Islet precursor cell (in vitro differentiated cells): ENCODE data around the gene QPRT.
"Not testable (repeated sequence)": the region's sequence is repeated elsewhere in the genome, so short reads cannot be mapped to it uniquely, and the experiment has no call there.

Experiments
- DNase-seq: peaks from one replicate; pipeline ENCODE4 v3.0.0-alpha.2; 2018

The QPRT gene

GRCh38 chr16:29678691-29679267, at the start of gene QPRT:
Gene QPRT (plus strand): TSS chr16:29679180. CDS start chr16:29679198, 18 bp downstream.
- peak; percentile 98 for DNase-seq

GRCh38 chr16:29629318-29629717, 49.7 kb upstream of the QPRT start:
- not testable (repeated sequence) for DNase-seq

- not testable (repeated sequence) for DNase-seq
Observed at GRCh38 chr16:29631658-29632057, 47.3 kb upstream of the QPRT start.

DNA sequence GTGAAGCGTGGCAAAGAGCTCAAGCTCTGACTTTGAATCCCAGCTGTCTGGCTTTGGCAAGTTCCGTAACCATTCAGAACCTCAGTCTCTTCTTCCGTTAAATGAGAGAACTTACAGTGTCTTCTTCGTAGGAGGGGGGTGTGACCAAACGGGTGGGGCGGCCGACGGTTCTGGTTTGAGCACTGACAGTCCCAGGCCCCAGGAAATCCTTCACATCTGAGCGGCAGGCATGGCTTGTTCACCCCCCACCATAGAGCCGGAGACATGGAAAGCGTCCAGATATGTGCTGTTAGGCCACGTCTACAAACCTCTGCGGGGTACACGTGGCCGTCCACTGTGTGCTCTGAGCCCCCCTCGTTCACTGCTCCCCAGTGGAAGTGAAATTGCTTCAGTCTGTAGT, 43.1 kb upstream of the QPRT start:
- DNase-seq: not testable (repeated sequence)

DNA sequence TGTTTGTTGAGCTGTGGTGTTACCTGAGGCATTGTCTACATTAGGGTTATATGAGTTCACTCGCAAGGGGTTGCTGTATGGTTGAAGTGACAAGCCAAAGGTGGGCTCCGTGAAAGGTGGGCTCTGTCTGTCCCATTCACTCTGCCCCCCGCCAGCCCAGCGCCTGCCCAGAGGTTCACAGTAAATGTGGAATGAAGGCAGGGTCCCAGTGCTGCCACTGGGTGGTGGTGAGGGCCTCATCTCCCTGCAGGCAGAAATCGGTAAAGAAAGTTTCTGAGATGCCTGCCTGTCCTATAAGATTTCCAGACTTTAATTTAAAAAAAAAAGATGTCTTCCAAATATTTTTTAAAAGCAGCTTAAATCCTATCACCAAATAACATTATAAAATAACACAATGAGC, 42.6 kb upstream of the QPRT start:
- DNase-seq: not testable (repeated sequence)

DNA sequence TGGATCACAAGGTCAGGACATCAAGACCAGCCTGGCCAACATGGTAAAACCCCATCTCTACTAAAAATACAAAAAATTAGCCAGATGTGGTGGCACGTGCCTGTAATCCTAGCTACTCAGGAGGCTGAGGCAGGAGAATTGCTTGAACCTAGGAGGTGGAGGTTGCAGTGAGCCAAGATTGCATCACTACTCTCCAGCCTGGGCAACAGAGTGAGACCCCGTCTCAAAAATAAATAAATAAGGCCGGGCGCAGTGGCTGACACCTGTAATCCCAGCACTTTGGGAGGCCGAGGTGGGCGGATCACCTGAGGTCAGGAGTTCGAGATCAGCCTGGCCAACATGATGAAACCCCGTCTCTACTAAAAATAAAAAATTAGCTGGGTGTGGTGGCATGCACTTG, 40.2 kb upstream of the QPRT start:
- not testable (repeated sequence) for DNase-seq

DNA sequence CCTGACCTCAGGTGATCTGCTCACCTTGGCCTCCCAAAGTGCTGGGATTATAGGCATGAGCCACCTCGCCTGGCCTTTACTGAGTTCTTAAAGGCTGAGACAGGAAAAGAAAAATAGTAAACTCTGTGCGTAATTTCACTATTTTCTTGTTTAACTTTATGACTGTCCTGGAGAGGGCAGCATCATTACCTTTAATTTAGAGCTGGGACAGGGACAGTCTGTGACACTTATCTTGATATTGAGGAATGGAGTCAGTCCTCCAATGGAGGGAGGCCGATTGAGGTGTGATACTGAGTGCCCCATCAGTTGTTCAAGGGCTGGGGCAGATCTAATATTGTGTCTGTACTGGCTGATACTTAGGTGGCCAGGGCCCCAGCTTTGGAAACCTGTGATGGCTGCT, 37.4 kb upstream of the QPRT start:
- no peak for DNase-seq

GRCh38 chr16:29643596-29643995, 35.4 kb upstream of the QPRT start:
- no peak for DNase-seq

GRCh38 chr16:29644338-29644857, 34.6 kb upstream of the QPRT start:
- DNase-seq: no peak

DNA sequence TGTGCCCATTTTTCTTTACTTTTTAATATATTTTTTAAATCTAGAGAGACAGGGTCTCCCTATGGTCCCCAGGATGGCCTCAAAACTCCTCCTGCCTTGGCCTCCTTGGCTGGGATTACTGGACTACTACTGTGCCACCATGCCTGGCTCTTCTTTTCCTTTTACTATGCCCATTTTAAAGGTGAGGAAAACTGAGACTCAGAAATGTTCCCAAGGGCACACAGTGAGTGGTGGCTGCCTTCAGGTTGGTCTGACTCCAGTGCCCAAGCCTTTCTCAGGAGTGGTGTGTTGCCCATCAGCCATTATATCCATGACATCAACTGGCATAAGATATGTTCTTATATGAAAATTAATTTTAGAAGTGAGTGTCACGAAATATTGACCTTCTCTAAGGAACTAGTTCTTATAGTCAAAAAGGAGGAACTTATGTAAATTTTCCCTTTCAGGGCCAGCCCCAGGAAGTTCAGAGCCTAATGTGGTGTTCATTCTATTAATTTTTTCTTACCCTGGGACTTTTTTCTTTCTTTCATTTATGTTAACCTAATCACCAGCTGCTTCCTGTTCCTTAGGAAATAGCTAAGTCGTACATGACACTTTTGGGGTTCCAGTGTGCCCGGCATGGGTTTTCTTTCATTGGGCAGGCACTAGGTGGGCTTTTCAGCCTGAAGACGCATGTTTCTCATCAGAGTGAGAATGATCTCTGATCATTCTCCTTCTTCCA, 33.8 kb upstream of the QPRT start:
- no peak for DNase-seq

DNA sequence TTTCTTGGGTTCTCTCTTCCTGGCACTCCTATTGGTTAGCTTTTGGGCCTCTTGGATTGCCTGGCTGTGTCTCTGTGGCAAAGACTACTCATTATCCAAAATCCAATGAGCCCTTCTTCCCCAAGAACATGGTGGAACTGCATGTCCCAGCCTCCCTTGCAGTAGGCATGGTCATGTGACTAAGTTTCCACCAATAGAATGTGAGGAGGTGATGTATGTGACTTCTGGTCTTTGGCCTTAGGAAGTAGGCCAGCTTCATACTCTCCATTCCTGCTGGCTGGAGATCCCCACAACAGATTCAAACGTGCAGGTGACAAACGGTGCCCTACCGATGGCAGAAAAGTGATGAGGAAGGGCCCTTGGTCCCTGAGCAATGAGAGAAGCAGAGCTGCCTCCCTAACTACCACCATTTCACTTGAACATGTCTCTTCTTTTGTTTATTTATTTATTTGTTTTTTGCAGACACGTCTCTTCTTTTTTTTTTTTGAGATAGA, 33.2 kb upstream of the QPRT start:
- no peak for DNase-seq

DNA sequence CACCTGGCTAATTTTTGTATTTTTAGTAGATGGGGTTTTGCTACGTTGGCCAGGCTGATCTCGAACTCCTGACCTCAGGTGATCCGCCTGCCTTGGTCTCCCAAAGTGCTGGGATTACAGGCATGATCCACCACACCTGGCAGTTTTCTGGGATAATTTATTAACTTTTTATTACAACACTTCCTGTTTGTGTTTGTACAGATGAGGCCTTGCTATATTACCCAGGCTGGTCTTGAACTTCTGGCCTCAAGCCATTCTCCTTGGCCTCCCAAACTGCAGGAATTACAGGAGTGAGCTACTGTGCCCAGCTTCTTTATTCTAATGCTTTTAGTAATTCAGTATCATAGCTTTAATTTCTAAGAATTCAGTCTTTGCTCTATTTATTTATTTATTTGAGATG, 32.0 kb upstream of the QPRT start:
- DNase-seq: no peak

- no peak for DNase-seq
Observed at GRCh38 chr16:29649588-29650494, 29.1 kb upstream of the QPRT start.

GRCh38 chr16:29650771-29651170, 28.2 kb upstream of the QPRT start:
- no peak for DNase-seq

DNA sequence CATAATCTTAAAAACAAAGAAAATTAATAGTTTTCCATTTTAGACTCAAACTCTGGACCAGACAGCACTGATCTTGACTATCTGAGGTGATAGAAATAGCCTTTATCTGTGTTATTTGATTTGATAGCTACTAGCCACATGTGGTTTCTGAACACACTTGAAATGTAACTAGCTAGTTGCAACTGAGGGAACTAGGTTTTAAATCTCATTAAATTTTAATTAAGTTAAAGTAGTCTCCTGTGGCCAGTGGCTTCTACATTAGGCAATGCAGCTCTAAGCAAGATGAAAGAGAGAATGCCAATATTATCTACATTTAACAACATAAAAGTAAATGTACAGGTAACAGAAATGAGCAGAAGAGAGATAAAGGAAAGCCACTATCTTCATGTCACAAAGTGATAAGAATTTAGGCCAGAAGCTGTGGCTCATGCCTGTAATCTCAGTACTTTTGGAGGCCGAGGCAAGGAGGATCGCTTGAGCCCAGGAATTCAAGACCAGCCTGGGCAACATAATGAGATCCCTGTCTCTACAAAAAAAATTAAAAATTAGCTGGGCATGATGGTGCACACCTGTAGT, 27.1 kb upstream of the QPRT start:
- no peak for DNase-seq

DNA sequence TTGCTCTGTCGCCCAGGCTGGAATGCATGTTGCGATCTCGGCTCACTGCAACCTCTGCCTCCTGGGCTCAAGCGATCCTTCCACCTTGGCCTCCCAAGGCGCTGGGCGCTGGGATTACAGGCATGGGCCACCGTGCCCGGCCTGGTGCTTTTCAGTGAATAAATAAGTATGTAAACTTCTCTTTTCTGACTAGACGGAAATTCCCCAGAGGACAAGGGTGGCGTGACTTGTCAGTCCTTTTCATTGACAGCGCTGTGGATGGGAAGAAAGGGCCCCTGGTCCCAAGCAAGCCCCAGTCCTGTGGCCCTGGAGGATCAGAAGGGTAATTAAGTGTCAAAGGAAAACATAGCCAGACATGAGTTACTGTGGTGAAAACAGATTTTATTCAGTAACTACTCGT, 25.5 kb upstream of the QPRT start:
- no peak for DNase-seq

- DNase-seq: not testable (repeated sequence)
Observed at GRCh38 chr16:29653890-29654289, 25.1 kb upstream of the QPRT start.

DNA sequence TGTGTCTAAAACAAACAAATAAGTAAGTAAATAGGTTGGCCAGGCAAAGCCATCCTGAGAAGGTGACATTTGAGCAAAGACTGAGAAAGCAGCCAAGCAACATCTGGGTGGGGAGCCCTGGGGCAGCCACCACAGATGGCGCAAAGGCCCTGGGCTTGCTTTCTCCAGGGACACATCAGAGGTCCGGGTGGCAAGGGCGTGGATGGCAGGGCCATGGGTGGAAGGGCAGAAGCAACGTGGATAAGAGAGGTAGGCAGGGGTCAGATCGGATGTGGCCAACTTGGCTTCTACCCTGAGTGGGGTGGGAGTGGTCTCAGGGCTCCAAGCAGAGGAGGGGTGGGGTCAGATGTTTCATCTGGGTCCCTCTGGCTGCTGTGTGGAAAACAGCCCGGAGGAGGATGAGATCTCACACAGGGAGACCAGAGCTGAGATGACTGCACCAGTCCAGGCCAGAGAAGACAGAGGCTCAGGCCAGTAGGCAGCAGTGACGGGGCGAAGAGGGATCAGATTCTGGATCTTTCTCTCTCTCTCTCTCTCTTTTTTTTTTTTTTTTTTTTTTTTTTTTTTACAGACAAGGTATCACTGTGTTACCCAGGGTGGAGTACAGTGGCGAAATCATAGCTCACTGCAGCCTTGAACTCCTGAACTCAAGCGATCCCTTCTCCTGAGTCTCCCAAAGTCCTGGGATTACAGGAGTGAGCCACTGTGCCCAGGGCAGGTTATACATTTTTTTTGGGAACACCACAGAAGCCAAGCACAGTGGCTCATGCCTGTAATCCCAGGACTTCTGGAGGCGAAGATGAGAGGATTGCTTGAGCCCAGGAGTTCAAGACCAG, 22.1 kb upstream of the QPRT start:
- no peak for DNase-seq

DNA sequence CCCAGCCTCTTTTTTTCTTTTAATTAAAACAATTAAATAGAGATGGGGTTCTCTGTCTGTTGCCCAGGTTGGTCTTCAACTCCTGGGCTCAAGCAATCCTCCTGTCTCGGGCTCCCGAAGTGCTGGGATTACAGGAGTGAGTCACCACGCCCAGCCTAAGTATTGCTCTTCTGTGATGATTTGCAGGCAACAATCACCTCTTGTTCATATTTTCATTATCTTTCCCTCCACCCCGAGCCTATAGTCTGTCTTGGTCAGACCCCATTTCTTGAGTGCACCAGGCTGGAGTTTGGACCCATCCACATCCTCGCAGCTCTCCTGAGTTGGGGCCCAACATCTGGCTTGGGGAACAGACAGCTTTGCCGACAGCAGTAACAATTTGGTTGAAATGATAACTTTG, 20.3 kb upstream of the QPRT start:
- DNase-seq: no peak

DNA sequence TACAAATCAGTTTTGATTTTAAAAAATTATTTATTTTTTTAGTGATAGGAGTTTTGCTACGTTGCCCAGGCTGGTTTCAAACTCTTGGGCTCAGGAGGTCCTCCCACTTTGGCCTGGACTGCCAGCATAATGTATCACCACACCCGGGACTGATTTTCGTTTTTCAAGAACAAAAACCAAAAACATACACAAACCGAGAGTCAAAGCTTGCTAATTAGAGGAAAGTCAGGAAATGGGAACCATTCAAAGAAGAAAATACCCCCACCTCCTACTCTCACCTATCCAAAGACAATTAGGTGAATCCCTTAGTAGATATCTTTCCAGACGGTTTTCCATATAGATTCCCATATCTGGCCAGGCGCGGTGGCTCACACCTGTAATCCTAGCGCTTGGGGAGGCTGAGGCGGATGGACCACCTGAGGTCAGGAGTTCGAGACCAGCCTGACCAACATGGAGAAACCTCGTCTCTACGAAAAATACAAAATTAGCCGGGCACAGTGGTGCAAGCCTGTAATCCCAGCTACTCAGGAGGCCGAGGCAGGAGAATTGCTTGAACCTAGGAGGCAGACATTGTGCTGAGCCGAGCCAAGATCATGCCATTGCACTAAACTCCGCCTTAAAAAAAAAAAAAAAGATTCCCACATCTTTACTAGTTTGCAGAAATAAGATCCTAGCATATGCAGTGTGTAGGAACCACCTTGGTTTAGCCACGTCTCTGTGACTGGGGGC, 16.8 kb upstream of the QPRT start:
- no peak for DNase-seq

- DNase-seq: no peak
Observed at GRCh38 chr16:29662729-29663015, 16.3 kb upstream of the QPRT start.
